ENCODE results near the gene KRT27. TPM values are rescaled to one million over a fixed set of nuclear protein-coding genes. Genes with fewer than 3 reads are reported as not detected.

KRT27 gene
- total RNA-seq, 1 donor, result not detected

GRCh38 chr17:40791787-40792436, 9.6 kb upstream of the KRT27 start:
- Histone ChIP-seq H3K9me3 (ENCODE audit: low read depth, low read length) (no peaks in the 10 kb centered on the region), H3K27me3 (ENCODE audit: insufficient read depth, low read length) (peaks cover 12% of the 10 kb centered on the region), H3K4me1 (ENCODE audit: insufficient read depth, low read length) (no peaks in the 10 kb centered on the region), H3K4me3 (ENCODE audit: low read length) (no peak overlapping the region)

- H3K9me3 ChIP-seq (ENCODE audit: low read depth, low read length), result no peaks in the 10 kb centered on the region
- H3K4me1 ChIP-seq (ENCODE audit: insufficient read depth, low read length), result no peaks in the 10 kb centered on the region
- no peak overlapping the region for H3K4me3 ChIP-seq (ENCODE audit: low read length)
- peaks cover 9% of the 10 kb centered on the region for H3K27me3 ChIP-seq (ENCODE audit: insufficient read depth, low read length)
Observed at GRCh38 chr17:40791111-40791510, 8.8 kb upstream of the KRT27 start.

GRCh38 chr17:40779181-40779909, 3.0 kb downstream of the KRT27 start:
- H3K9me3 ChIP-seq (ENCODE audit: low read depth, low read length), result no peaks in the 10 kb centered on the region
- peaks cover 41% of the 10 kb centered on the region for H3K27me3 ChIP-seq (ENCODE audit: insufficient read depth, low read length)
- no peaks in the 10 kb centered on the region for H3K4me1 ChIP-seq (ENCODE audit: insufficient read depth, low read length)
- no peak overlapping the region for H3K4me3 ChIP-seq (ENCODE audit: low read length)

DNA sequence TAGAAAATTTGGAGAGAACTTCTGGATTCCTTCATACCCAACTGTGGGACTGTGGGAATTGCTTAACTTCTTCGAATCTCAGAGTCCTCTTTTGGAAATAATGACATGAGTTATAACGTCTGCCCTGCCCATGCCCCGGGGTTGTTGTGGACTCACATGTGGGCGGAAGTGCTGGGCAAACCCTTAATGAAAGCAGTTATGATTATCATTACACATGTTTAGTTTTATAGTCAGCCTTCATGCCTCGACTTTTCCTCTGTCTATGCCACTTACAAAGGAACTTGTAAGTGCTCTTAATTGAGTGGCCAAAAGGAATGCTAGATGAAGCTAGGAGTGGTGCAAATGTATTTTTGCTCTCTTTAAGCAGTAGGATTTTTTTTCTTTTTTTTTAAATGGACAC, 3.9 kb downstream of the KRT27 start:
- no peaks in the 10 kb centered on the region for H3K4me1 ChIP-seq (ENCODE audit: insufficient read depth, low read length)
- no peaks in the 10 kb centered on the region for H3K9me3 ChIP-seq (ENCODE audit: low read depth, low read length)
- H3K27me3 ChIP-seq (ENCODE audit: insufficient read depth, low read length), result peaks cover 46% of the 10 kb centered on the region
- no peak overlapping the region for H3K4me3 ChIP-seq (ENCODE audit: low read length)

DNA sequence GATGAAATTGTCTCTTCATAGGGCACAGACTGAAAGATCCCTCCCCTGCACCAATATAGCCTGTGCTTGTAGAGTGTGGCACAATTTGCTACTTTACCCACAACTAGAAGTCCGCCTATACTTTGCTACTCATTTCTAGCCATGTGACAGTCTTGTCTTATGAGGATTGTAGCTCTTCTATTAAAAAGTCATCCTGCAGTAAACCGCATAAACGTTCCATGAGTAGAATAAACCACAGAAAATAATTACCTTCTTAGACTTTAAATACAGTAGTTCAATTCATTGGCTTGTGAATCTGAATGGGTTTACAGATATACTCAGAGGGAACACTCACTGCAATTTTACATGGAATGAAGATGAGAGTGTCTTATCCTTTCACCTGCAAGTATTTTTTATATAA, 4.4 kb downstream of the KRT27 start:
- Histone ChIP-seq H3K4me1 (ENCODE audit: insufficient read depth, low read length) (no peaks in the 10 kb centered on the region), H3K27me3 (ENCODE audit: insufficient read depth, low read length) (peaks cover 46% of the 10 kb centered on the region), H3K9me3 (ENCODE audit: low read depth, low read length) (no peaks in the 10 kb centered on the region), H3K4me3 (ENCODE audit: low read length) (no peak overlapping the region)

- Histone ChIP-seq H3K4me3 (ENCODE audit: low read length) (no peak overlapping the region), H3K4me1 (ENCODE audit: insufficient read depth, low read length) (no peaks in the 10 kb centered on the region), H3K9me3 (ENCODE audit: low read depth, low read length) (no peaks in the 10 kb centered on the region), H3K27me3 (ENCODE audit: insufficient read depth, low read length) (peaks cover 48% of the 10 kb centered on the region)
Observed at GRCh38 chr17:40777459-40777858, 4.9 kb downstream of the KRT27 start.

DNA sequence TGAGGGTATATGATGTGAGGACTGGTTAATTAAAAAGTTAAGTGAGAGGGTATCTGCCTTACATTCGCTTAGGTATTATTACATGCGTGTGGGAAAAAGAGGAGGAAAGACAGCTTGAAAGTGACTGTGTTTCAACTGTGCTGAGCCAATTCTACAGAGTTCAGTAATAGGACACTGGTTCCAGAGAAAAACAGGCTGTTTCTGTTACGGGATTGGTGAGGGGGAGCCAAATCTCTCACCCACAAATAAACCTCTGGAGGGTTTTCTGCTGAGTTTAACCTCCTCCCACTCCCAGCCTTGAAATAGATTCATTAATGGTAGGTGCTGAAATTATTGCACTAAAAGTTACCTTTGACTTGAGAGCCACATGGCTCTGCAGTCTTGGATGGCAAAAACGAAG, 6.4 kb downstream of the KRT27 start:
- no peaks in the 10 kb centered on the region for H3K9me3 ChIP-seq (ENCODE audit: low read depth, low read length)
- H3K27me3 ChIP-seq (ENCODE audit: insufficient read depth, low read length), result peaks cover 54% of the 10 kb centered on the region
- H3K4me1 ChIP-seq (ENCODE audit: insufficient read depth, low read length), result no peaks in the 10 kb centered on the region
- no peak overlapping the region for H3K4me3 ChIP-seq (ENCODE audit: low read length)

DNA sequence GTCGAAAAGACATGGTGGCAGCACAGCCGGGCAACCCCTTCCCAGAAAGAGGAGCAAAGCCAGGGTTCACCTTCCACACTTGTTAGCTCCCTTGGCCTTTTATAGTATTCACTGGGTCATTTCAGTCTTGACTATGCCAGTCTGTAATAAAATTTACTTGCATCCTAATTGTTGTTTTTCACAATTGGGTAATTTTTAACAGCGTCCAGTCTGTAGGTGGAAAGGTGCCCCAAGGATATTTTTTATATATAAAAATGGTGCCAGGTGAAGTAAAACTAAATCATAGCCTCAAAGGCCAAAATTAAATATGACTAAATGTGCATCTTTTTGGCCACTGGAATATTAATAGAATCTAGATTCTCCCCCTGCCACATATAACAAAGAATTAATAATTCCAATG, 10.2 kb downstream of the KRT27 start, which contains the start of gene KRT26:
TSS of gene KRT26 (minus strand) at position 101 of the 400 bp plus-strand sequence. CDS start at position 13, 88 bp downstream.
- Histone ChIP-seq H3K9me3 (ENCODE audit: low read depth, low read length) (no peaks in the 10 kb centered on the region), H3K4me1 (ENCODE audit: insufficient read depth, low read length) (no peaks in the 10 kb centered on the region), H3K27me3 (ENCODE audit: insufficient read depth, low read length) (peaks cover 31% of the 10 kb centered on the region), H3K4me3 (ENCODE audit: low read length) (no peak within 1 kb of the TSS)

DNA sequence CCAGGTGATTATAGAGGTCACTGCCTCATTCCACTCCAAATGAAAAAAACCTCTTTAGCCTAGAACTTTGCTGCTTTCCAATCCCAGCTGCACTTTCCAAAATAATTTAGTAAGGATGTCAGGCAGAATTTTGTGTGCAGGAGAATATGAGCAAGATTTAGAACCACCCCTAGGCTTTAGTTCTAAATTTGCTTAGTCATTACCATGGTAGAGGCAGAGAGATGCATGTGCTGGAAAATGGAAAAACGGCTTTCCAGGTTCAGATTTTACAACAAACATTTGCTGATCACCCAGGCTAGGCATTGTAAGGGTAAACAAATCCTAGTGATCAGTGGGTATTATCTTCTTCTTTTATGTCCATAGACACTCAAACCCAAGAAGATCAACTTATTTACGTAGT, 16.7 kb downstream of the KRT27 start:
- Histone ChIP-seq H3K27me3 (ENCODE audit: insufficient read depth, low read length) (peaks cover 30% of the 10 kb centered on the region), H3K4me3 (ENCODE audit: low read length) (no peak overlapping the region), H3K4me1 (ENCODE audit: insufficient read depth, low read length) (no peaks in the 10 kb centered on the region), H3K9me3 (ENCODE audit: low read depth, low read length) (peaks cover 33% of the 10 kb centered on the region)

GRCh38 chr17:40763752-40764151, 18.6 kb downstream of the KRT27 start:
- H3K4me1 ChIP-seq (ENCODE audit: insufficient read depth, low read length), result no peaks in the 10 kb centered on the region
- peaks cover 35% of the 10 kb centered on the region for H3K27me3 ChIP-seq (ENCODE audit: insufficient read depth, low read length)
- H3K9me3 ChIP-seq (ENCODE audit: low read depth, low read length), result peaks cover 52% of the 10 kb centered on the region
- no peak overlapping the region for H3K4me3 ChIP-seq (ENCODE audit: low read length)

- H3K4me3 ChIP-seq (ENCODE audit: low read length), result no peak overlapping the region
- peaks cover 37% of the 10 kb centered on the region for H3K27me3 ChIP-seq (ENCODE audit: insufficient read depth, low read length)
- peaks cover 56% of the 10 kb centered on the region for H3K9me3 ChIP-seq (ENCODE audit: low read depth, low read length)
- no peaks in the 10 kb centered on the region for H3K4me1 ChIP-seq (ENCODE audit: insufficient read depth, low read length)
Observed at GRCh38 chr17:40760105-40761016, 22.0 kb downstream of the KRT27 start.

DNA sequence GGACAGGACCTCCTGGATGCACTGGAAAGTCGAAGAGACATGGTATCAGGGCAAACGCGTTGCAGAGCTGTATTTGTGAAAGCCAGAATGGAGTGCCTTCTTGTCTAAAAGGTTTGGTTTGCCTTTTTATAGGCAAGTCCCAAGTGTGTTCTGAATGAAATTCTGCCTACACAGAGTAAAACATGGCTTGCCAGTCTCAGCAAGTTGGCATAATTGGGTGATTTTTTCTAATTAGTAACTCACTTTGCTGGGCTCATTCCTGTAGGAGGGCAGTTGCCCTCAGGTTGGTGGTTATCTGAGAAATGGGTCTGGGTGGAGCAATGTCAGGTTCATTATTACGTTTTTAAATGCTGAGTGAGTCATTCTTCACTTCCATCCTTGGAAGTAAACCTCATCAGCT, 27.1 kb downstream of the KRT27 start, which contains the start of gene KRT25:
TSS of gene KRT25 (minus strand) at position 101 of the 400 bp plus-strand sequence. CDS start at position 41, 60 bp downstream.
- peaks cover 19% of the 10 kb centered on the region for H3K9me3 ChIP-seq (ENCODE audit: low read depth, low read length)
- H3K27me3 ChIP-seq (ENCODE audit: insufficient read depth, low read length), result peaks cover 31% of the 10 kb centered on the region
- no peaks in the 10 kb centered on the region for H3K4me1 ChIP-seq (ENCODE audit: insufficient read depth, low read length)
- no peak within 1 kb of the TSS for H3K4me3 ChIP-seq (ENCODE audit: low read length)

DNA sequence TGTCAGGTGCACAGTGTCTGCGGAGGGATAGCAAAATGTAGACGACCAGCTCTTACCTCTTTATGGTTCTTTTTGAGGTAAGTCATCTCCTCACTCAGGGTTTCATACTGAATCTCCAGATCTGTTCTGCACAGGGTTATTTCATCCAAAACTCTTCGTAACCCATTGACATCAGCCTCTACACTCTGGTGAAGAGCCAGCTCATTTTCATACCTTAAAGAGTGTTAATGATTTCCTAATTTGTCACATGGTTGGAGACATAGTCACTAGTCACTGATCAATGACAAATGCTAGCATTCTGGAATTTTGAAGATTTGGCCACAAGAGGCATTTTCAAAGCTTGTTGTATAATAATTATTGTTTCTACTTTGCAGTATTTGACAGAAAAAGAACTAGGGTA, 28.5 kb downstream of the KRT27 start:
- peaks cover 5% of the 10 kb centered on the region for H3K9me3 ChIP-seq (ENCODE audit: low read depth, low read length)
- no peak overlapping the region for H3K4me3 ChIP-seq (ENCODE audit: low read length)
- H3K4me1 ChIP-seq (ENCODE audit: insufficient read depth, low read length), result no peaks in the 10 kb centered on the region
- H3K27me3 ChIP-seq (ENCODE audit: insufficient read depth, low read length), result peaks cover 30% of the 10 kb centered on the region

GRCh38 chr17:40751065-40751464, 31.3 kb downstream of the KRT27 start:
- no peaks in the 10 kb centered on the region for H3K4me1 ChIP-seq (ENCODE audit: insufficient read depth, low read length)
- no peaks in the 10 kb centered on the region for H3K9me3 ChIP-seq (ENCODE audit: low read depth, low read length)
- no peak overlapping the region for H3K4me3 ChIP-seq (ENCODE audit: low read length)

DNA sequence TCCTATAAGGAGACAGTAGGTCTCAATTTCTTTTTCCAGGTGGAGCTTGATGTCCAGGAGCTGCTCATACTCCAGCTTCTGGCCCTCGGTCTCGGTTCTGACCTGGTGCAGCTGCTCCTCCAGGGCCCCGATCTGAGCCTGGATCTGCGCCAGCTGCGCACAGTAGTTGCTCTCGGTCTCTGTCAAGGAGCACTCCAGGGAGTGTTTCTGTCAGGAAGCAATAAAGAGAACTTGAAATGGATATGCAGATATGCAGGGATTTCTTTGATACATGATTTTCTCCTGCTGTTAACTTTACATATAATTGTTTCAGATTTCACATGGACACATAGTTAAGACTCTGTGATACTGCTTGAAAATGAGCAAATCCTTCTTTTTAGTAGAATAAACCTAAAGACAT, 32.0 kb downstream of the KRT27 start:
- H3K4me1 ChIP-seq (ENCODE audit: insufficient read depth, low read length), result no peaks in the 10 kb centered on the region

More at GRCh38 chr17:40751065-40751464, 31.3 kb downstream of the KRT27 start:
- H3K27me3 ChIP-seq (ENCODE audit: insufficient read depth, low read length), result peaks cover 35% of the 10 kb centered on the region

More for the DNA sequence above, 32.0 kb downstream of the KRT27 start:
- Histone ChIP-seq H3K9me3 (ENCODE audit: low read depth, low read length) (no peaks in the 10 kb centered on the region), H3K4me3 (ENCODE audit: low read length) (no peak overlapping the region), H3K27me3 (ENCODE audit: insufficient read depth, low read length) (peaks cover 39% of the 10 kb centered on the region)

Data from mononuclear cell (primary cell).